Skin of body (tissue), 2 donors: ENCODE data around the gene PHACTR1. TPM values are rescaled to one million over a fixed set of nuclear protein-coding genes. Genes with fewer than 3 reads are reported as not detected.
A peak's percentile ranks its signal among the peaks of the same experiment; 100 is the strongest.

ENCODE experiments used
- DNase-seq: peaks from one replicate; lab custom pipeline; 2025; lab: John Stamatoyannopoulos, UW
- total RNA-seq: library from RNA; depleted of rRNA; stranded (reverse); fragments of >200 nt; gene quantifications from one replicate; pipeline ENCODE4 v1.2.3, GENCODE V29; 2014

Gene PHACTR1
- total RNA-seq, 1 donor from 2014 or later, result 12.7 TPM

GRCh38 chr6:12947967-12948366 lies 231.4 kb downstream of the PHACTR1 start:
- no peak for DNase-seq

DNA sequence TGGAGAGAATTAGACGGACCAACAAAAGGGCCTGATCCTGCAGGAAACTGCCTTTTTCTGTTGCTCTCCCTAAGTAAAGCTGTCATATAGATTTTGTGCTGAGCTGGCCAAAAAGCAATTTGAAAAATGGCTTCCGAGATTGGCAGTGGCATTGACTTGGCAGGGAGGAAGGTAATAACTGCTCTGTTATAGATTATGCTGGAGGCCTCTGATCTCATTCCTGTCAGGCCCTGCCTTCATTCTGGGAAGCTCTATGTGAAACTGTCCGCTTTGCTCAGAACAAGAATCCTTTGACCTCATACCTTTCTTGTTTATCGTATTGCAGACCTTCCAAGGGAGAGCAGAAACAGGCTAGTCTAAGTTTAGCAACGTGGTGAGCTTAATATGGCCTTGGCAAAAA lies 234.4 kb downstream of the PHACTR1 start:
- no peak for DNase-seq

- no peak for DNase-seq
Observed at GRCh38 chr6:12951415-12951814, 234.8 kb downstream of the PHACTR1 start.

GRCh38 chr6:12952318-12952717 lies 235.8 kb downstream of the PHACTR1 start:
- no peak for DNase-seq

- no peak for DNase-seq
Observed at GRCh38 chr6:12955956-12956355, 239.4 kb downstream of the PHACTR1 start.

DNA sequence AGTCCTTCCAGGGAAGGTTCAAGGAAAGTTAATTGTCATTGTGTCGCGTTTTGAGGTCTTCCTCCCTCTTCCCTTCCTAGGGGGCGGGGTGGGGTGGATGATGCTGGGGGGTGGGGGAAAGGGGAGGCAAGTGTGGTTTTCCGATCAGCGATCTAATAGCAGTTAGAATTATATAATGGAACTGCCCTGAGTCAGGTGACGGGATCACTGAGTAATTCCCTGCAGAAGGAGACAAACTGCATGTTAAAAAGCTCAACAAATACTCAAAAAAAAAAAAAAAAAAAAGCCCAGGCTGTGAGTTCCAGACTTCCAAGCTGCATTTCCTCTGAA lies 240.4 kb downstream of the PHACTR1 start:
- DNase-seq, result no peak

- DNase-seq, result peak; percentile 75
Observed at GRCh38 chr6:12957321-12958051, 240.9 kb downstream of the PHACTR1 start.

DNA sequence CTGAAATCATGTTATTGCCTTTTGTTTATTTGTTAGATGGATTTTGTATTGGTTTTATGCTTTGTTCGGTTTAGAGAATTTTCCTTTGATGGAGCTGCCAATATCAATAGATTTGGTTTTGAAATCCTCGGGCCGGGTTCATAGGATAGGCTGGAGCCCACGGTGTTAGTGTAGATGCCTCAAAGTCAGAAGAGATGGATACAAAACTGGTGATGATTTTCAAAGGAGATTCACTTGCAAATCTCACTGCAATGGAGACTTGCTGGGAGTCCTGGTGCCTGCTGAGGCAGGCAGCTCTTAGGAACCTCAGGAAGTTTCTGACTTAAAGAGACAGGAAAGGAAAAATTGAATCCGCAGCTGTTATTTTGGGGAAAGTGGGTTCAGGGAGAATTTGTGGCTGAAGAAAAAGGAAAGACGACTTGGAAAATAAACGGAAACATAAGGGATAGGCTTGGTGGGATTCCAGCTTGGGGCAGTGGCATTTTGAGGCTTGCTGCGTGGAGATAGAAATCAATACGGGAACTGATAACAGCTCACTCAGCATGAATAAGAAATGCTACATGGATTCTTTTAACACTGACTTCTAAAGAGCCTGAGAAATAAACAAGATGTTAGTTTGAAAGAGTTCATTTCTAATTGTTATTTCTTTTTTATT lies 241.6 kb downstream of the PHACTR1 start:
- DNase-seq, result no peak

DNA sequence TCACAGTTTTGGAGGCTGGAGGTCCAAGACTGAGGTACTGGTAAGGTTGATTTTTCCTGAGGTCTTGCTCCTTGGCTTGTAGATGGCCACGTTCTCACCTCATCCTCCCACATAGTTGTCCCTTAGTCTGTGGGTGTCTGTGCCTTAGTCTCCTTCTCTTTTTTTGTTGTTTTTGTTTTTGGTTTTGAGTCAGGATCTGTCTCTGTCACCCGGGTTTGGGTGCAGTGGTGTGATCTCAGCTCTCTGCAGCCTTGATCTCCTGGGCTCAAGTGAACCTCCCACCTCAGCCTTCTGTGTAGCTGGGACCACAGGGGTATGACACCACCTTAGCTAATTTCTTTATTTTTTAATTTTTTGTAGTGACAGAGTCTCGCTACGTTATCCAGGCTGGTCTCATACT lies 245.2 kb downstream of the PHACTR1 start:
- DNase-seq, result no peak

DNA sequence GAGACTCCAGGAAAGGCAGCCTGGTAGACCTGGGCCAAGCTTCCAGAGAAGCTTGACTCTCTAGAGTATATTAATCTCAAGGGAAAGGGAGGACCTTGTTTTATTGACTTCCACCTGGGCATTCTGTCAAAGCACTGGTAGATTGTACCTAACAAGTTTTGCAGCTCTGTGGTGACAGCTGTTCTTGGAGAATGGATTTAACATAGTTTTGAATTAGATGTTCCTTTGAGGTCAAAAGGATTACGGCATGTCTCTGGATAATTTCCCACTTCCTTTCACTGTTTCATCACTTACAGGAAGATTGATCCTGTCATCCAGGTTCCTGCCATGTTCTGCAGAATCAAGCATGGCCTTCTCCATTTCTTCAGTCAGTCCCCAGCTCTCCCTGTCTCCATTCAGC lies 246.0 kb downstream of the PHACTR1 start:
- DNase-seq, result no peak

DNA sequence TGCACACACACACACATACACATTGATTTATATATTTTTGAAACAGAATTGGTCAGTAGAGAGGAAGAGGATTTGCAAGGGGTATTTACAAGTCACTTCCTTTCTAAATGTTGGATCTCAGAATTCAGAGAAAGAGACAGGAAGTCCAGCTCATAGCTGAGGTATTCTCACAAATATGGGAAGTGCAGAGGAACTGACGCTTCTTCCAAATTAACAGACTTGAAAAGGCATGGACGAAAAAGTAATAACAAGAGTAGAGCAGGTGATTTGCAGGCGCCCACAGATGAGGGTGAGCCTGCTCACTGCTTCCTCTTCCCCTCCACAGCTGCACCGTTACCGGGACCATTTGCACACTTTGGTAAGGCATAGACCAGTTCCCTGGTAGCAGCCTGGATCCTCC lies 246.4 kb downstream of the PHACTR1 start:
- DNase-seq, result no peak

DNA sequence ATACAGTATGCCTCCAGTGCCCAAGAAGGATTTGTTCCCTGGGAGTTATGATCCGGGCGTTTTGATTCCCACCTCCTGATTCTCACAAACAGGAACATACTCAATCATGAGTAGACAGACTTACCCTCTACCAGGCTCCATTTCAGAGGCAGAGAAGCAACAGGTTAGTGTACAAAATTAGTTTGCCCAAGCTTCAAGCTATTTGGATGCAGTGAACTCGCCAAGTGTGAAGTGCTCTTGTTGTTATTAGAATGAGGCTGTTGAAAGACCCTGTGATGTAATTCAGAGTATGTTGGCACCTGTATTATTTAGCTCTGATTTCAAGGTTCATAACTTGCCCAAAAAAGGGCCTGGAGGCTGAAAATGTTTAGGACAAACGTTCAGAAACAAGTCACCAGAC lies 247.0 kb downstream of the PHACTR1 start:
- DNase-seq, result no peak

DNA sequence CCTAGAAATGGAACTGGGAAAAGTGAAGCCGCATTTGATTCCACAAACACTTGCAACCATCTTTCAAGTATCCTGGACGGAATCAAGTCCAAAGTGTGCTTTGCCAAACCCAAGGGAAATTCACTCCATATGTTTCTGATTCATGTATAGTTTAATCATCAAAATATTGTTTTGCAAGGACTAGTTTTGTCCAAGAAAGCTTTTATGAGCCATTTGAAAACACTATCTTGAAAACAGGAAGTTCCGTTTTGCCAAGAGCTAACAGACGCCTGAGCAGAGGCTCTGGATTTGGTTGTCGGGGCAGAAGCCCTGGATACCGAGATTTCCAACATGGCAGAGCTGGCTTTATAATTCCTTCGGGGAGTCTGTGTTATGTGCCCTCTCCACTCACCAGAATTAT lies 251.1 kb downstream of the PHACTR1 start:
- peak; percentile 81 for DNase-seq

DNA sequence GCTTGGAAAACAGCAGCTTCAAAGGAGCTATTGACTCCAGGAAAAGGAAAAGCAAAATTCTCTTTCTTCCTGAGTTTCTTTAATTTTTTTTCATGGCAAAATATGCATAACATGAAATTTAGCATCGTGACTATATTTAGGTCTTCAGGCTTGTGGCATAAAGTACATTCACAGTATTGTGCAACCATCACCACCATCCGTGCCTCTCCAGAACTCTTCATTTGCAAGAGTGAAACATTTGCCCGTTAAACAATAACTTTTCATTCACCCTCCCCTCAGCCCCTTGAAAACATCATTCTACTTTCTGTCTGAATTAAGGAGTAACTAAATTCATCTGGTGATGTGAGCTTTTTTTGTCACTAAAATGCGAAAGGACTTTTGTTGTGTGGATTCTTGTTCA lies 251.7 kb downstream of the PHACTR1 start:
- DNase-seq, result no peak

DNA sequence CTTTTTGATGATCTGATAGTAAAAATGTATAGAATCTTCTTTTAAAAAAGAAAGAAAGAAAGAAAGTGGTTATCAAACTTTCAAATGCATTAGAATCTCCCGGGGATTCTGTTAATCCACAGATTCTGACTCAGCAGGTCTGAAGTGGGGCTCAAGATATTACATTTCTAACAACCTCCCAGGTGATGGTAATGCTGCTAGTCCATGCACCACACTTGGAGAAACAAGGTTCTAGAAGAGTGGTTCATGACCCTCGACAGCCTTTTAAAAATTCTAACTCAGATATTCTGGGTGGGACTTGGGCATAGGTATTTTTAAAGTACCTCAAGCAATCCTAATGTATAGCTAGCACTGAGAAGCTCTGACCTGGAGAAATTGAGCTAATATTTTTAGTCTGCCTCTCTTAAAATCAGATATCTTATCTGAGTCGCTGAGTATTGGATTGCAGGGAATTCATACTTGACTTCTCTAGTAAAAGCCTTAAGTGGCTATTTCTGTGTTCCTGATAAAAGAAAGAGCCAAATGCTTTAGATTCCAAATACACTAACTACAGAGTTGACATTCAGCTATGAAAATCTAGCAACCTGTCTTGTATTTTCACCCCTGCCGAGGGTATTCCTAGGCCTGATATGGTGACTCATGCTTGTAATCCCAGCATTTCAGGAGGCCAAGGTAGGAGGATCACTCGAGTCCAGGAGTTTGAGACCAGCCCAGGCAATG lies 252.4 kb downstream of the PHACTR1 start:
- no peak for DNase-seq

GRCh38 chr6:12969966-12970365 lies 253.4 kb downstream of the PHACTR1 start:
- DNase-seq, result no peak

- peak; percentile 78 for DNase-seq
Observed at GRCh38 chr6:12973386-12973785, 256.8 kb downstream of the PHACTR1 start.

- no peak for DNase-seq
Observed at GRCh38 chr6:12974551-12974950, 258.0 kb downstream of the PHACTR1 start.

DNA sequence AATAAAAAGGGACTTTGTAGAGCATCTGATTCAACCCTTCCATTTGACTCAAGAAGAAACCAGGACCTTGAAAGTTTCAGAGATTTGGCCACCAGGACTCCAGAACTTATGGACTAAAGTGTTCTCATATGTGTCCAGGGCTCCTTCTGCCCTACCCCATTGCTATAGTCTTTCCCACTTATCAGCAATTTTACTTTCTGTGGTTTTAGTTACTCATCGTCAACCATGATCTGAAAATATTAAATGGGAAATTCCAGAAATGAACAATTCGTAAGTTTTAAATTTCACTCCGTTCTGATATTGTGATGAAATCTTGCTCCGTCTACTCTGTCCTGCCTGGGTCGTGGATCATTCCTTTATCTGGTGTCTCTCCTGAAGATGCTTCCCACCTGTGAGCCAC lies 259.8 kb downstream of the PHACTR1 start:
- no peak for DNase-seq

DNA sequence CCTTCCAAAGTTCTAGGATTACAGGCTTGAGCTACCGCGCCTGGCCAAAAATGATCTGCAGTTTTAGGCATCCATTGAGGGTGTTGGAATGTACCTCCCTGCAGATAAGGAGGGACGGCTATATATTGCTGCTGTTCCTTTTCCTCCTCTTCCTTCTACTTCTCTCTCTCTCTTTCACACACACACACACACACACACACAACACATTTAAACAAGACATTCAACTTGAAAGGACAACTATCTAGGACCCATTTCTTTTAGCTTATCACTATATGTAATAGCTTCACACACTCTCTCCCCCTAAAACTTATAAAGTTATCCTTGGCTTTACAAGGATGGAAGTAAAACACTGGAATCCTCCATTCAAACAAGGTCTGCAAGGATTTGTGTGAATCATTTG lies 260.6 kb downstream of the PHACTR1 start:
- no peak for DNase-seq

DNA sequence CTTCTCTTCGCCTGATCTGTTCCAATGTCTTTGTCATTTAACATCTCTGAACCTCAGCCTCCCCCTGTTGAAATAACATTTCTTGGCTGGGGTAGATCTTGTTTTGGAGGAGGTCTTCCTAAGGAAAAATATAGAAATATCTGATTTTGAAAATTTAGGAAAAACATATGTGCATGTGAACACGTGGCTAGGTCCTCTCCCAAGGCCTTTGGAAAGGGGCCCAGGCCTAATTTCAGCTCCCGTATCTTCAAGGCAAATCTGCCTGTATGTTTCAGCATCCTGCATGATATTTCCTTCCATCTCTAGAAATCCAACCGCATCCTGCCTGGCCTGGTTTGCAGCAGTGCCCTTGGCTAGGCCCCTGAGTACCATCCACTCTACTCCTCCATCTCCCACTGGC lies 261.2 kb downstream of the PHACTR1 start:
- peak; percentile 82 for DNase-seq

DNA sequence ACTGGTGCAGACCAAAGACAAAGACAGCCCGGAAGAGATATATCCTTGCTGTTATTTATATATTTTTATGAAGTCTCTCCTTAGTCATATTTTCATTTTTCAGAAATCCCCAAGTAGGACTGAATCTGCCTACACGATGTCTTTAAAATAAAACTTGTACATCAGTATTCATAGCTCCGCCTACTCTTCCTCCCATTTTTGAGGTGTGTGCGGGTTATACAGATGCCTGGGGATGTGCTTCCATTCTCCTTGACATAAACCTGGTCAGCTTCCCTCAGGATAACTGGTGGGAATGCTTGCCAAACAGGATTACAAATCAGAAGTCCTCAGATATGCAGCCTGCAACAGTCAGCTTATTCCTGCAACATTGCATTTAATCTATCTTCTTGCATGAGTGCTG lies 264.2 kb downstream of the PHACTR1 start:
- DNase-seq, result no peak

DNA sequence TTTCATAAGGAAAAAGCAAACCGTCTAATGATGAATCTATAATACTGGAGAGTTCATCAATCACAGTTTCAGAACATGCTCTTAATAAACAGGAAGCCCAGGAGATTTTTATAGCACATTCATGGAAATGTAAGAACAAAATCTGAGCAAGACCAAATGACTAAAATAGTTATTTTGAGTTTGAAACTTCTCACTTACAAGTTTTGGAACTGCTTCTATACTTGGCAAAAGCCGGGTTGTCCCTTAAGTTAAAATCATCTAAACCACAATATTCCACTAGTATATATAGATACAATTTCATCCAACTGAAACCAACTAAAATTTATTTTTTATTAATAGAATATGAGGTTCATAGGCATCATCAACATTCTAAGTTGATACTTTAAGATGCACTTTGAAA lies 268.2 kb downstream of the PHACTR1 start:
- DNase-seq, result no peak
